Fibroblast of upper back skin (primary cell): ENCODE data around the gene CARHSP1.
A peak's percentile ranks its signal among the peaks of the same experiment; 100 is the strongest.

ENCODE experiments used
- DNase-seq: peaks from one replicate; pipeline ENCODE4 v3.0.0-alpha.2; 2013

CARHSP1 gene

DNA sequence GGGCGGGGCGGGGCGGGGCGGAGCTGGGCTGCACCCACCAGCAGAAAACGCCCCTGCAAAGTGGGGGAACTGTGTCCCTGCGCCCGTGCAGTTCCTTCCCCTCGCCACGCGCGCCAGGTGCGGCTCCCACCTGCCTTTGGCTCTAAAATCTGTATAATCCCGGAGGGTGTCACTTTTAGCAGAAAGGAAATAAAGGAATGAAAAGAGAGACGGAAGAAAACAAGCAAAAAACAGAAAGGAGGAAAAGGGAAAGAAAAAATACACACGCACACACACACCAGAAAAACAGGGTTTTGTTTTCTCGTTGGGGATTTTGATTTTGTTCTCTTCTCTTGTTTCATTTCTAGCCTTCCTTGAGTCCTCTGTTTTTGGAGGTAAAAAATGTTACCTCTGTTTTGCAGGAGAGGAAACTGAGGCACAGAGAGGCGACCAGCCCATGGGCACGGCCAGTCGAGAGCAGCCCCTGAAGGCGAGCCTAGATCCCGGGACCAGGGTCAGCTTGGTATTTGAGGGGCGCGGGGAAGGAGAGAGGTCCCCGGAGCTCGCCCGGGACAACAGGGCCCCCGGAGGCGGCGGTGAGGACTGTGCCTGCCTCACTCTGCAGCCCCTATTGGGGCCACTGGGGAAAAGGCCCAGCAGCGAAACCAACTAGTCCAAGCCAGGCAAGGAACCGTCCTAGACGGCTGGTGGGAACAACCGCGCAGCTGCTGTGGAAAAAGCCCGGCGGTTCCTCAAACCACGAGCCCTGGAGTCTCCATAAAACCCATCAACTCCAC is 594 bp upstream of the CARHSP1 start:
- no peak for DNase-seq

DNA sequence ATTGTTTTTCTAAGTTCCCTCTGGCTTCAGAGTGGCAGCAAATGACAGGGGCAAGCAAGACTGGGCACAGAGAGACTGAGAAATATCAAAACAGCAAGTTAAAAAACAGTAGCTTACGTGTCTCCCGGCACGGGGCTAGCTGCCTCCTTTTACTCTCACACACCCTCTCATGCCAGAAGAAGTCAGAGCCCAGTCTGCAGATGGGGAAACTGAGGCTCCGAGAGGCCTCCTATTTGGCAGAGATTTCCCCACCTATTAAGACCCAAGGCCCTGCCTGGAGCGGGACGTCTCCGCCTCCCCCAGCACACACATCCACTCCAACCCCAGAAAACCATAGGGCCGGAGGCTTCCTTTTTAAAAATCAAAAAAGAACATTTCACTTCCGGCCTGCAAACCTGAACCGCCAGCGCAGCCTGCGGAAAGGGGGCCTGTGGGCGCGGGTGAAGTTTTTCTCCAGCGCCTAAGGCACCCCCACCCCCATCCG is 832 bp downstream of the CARHSP1 start:
- DNase-seq, result no peak

DNA sequence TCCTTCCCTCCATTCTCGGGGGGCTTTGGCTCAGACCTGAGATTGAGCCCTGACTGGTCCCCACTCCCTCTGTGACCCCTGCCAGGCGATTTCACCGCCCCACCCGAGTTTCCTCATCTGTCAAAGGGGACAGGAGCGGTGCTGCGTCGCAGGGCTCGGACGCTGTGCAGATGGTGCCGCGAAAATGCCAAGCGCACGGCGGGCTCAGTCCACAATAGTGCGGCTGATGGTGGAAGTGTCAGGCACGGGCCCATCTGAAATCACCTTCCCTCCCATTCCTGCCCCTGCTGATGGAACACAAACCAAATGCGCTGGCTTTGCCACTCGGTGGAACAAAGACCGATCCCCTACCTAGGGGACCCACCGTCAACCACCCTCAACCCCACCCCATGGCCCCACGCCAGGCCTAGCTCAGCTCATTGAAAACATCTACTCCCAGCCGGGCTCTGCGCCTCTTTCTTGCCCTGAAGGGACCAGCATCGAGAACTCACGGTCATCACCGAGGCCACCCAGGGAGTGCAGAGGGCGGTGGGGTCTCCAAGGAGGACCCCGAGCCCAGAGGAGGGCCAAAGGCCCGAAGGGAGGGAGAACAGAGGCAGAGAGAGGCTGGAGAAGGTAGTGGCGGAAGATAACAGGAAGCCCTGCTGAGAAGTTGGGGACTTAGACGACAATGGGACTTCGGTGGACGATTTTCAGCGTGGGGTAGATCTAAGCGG is 1.4 kb downstream of the CARHSP1 start:
- no peak for DNase-seq

DNA sequence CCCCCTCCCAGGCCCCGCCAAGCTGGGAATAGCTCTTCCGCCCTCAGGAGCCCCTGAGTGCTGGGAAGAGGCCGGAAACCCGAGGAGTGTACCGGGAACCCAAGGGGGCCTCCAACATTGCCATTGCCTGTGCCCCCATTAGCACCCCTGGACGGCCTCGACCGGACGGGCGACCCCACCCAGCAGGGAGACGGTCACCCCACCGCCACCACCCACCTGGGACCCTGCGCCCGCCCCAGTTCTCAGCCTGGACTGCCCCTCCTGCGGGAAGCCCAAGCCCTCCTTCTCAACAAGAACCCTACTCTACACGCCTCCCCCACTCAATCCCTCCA is 2.0 kb downstream of the CARHSP1 start:
- no peak for DNase-seq

DNA sequence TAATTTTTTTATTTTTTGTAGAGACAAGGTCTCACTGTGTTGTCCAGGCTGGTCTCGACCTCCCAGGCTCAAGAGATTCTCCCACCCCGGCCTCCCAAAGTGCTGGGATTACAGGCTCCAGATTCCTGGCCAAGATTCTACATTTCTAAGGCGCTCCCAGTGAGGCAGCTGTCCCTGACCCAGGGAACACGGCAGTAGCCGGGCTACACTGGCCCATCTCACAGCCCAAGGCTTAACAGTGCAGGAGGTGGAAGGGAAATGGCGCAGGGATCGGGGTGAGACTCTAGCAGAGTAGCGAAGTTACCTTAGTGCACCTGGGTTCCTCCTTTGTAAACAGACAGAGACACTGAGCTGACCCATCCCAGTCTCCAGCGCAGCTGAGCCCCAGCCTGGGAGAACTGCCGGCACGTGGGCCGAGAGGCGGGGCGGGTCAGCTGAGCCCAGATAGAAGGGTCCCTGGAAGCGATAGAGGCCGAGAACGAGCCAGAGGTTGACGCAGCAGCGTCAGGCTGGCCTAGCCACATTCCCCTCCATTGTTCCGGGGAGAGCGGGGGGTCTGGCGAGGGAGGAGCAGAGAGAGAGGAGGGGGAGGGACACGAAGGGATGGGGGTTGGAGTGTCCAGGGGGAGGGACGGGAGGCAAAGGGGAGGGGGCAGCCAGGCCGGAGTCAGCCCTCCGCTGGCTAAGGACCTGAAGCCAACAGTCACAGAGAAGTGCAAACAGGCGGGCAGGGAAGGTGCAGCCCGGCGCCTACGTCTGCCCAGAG is 2.5 kb downstream of the CARHSP1 start:
- peak; percentile 31 for DNase-seq

DNA sequence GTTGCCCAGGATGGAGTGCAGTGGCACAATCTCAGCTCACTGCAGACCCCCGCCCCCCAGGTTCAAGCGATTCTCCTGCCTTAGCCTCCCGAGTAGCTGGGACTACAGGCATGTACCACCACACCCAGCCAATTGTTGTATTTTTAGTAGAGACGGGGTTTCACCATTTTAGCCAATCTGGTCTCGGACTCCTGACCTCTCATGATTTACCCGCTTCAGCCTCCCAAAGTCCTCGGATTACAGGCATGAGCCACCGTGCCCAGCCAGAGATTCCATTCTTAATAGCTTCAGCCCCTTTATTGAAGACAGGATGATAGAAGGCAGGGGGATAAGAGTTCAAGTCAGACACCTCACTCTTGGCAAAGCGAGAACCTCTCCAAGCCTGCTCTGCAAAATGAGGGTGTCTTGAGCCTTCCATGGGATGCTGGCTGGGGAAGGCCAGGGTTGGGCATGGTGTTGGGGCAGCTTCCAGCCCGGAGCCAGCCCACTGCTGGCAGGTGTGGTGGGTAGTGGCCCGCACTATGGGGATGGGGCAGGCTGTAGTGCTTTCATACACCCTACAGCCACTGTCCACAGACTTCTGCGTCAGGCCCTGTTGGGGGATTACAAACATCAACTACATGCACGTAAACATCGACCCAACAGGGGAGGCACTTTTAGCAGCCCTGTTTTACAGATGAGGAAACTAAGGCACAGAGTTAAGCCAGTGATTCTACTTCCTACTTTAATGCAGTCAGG is 3.5 kb downstream of the CARHSP1 start:
- DNase-seq, result no peak

DNA sequence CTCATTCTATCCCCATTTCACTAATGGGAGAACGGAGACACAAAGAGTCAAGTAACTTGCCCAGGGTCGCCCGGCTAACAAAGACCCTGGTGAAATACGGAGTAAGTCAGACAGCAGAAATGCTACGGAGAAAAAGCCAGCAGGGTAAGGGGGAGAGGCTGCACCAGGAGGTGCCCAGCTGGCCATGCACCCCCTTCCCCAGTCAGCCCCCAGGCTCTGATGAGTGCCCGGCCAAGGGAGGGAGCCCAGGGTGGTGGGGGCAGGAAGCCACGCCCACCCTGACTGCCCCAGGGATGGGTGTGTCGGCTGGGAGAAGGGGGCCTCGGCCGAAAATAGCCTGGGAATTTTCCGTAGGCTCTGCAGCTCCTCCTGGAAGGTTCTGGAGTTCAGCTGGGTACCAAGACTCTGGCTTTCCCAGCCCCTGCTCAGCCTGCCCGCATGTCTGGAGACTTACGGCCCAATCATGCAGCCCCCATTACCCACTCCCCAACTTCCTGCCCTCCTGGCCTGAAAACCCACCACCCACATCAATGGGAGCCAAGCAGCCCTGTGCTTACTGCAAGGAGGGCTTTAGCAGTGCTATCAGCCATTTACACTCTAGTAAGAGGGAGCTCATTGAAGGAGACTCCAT is 4.2 kb downstream of the CARHSP1 start:
- DNase-seq, result no peak

DNA sequence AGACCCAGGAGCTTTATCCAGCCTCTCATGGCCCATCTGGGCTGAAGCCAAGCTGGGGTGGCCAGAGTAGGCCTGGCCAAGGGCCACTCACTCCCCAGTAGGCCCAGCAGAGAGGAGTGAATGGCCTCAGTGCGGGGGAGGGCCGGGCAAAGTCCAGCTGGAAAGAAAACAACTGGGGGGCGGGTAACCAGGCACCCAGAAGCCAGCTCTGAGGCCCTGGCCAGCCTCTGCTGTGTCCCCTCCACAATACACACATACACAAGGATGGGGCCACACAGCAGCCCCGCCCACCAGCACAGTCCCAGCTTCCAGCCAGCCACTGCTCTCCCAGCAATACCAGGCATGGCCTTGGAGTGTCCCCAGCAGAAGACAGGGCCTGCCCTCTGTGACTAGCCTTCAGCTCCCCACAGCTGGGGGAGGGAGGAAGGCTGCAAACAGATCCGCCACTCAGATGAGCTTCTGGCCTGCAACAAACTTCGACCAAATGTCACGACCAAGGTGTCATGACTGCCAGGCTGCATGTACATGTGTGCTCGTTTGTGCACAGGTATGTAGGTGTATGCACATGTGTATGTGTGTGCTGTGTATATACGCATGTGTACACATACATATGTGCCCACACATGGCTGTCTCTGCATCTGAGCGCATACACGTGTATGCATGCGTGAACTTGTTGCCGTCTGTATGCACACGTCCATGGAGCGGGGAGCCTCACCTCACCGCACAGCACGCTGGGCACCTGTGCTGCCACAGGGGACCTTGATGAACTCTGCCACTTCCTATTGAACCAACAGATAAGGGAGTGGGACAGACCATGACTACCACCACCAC is 5.0 kb downstream of the CARHSP1 start:
- no peak for DNase-seq

DNA sequence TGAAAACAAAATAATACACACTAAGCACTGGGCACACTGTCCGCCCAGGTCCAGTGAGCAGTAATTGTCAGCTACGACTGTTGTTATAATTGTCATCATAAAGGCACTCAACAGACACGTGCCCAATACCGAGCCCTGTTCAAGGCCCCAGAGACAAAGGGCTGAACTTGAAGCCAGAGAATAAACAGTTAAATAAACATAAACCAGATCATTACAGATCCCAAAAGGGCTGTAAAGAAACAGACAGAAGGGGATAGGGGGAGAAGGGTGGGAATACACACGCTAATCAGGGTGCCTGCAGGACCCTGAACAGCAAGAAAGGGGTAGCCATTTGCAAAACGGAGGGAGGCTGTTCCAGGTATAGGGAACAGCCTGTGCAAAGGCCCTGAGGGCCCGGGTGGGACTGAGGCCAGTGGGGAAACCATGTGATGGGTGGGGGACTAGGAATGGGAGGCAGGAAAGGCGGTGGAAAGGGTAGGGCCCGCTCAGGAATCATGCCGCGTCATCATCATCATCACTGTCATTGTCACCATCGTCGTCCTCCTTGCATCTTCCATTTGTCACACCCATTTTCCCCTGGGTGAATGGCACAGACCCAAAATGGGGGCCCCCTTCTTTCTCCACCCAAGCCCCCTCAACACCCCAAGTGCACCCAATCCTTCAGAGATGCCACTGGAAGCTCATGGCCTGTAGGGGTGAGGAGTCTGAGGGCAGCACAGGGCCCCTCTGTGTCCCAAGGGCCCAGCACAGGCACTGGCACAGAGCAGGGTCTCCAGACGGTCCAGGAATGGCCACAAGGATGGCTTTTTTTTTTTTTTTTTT is 6.3 kb downstream of the CARHSP1 start:
- DNase-seq, result no peak

DNA sequence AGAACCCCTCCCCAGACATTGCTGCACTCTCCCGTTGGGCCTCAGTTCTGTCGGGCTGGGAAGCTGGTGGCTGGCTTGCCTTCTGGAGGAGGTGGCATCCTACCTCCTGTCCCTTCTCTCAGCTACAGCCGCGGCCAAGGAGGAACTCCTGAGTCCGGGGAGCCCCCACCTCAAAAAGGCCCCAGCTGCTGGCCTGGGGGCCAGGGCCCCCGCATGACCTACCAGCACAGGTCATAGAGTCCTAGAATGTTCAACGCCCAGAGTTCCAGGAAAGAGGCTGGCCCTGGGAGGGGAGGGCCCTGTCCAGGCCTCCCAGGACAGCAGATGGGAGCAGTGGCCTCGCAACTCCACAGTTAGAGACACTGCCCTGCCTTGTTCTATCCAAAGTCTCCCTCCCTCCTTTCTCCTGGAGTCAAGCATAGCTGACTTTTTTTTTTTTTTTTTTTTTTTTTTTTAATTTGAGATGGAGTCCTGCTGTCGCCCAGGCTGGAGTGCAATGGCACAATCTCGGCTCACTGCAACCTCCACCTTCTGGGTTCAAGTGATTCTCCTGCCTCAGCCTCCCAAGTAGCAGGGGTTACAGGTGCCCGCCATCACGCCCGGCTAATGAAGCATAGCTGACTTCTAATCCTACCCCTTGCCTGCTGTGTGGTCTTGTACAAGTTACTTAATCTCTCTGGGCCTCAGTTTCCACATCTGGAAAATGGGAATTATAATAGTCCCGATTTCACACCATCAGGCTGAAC is 7.1 kb downstream of the CARHSP1 start:
- no peak for DNase-seq

DNA sequence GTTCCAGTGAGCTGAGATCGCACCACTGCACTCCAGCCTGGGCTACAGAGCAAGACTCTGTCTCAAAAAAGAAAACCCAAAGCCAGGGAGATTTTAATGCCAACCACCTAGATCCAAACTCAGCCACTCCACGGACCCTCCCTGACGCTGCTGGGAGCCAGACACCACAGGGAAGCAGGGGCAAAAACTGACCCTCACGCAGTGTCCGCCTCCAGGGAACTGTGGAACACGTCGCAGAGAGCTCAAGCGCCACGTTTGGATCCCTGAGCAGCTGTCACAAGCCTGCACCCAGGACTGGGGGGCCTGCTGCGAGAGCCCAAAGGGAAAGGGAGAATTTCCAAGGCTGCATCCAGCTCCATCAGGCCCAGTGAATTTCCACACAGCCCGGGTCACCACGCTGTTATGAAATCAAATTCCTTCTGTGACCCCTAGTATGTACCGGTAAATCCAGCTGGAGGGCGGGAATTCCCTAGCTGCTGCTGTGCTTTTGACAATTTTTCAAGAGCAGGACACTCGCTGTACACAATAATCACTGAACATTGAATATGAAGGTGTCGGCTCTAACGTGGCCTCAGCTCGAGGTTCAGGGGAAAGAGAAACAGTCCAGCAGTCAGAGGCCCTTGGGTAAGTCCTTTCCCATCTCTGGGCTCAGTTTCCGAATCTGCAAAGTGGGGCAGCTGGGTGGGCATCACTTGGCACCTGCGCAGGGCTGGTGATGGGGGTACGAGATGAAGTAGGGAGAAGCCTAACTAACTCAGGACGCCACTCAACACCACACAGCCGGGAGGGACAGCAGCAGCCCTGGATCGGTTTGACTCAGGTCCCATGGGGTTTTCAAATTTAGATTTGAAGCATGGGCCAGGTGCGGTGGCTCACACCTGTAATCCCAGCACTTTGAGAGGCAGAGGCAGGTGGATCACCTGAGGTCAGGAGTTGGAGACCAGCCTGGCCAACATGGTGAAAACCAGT is 8.6 kb downstream of the CARHSP1 start:
- peak; percentile 44 for DNase-seq

DNA sequence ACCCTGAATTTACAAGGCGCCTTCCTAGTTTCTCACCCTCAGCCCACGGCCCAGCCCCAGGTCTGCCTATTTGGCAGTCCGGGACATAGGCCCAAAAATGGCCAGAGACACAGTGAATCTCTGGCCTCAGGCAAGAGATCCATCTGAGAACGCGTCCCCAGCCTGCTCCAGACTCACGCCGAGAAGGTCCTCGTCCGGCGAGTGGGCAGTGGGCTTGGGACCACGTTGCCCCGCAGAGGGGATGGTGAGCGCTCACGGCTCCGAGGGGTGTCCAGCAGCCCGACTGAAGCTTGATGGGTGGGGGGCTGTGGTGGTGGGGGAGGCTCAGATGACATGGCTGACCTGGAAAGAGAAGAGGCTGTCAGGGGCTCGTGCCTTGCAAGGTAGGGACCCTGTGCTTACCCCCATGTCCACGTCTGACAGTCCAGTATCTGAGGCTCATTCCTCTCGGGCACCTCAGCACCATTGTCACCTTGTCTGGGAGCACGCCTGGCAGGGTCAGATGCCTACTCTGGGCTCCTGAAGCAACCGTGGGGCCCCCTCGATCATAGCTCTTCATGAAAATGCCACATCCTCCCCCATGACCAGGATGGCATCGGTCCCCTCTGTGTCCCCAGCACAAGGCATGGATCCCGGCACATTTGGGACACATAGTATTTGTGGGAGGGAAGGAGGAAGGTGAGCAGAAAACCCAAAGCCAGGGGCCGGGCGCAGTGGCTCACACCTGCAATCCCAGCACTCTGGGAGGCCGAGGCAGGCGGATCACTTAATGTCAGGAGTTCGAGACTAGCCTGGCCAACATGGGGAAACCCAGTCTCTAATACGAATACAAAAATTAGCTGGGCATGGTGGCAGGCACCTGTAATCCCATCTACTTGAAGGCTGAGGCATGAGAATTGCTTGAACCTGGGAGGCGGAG is 9.6 kb downstream of the CARHSP1 start:
- DNase-seq, result no peak

DNA sequence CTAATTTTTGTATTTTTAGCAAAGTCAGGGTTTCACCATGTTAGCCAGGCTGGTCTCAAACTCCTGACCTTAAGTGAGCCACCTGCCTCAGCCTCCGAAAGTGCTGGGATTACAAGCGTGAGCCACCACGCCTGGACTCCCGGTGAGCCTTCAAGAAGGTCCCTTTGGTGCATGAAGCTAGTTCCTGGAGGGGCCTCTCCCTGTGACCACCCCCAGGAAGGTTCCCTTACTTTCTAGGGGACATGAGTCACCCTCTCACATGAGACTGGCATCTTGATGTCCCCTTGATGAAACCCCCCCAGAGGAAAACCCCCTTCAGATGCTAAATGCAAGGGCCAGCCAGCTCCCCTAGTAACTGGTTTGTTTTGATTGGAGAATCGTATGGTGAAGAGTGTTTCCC is 12.8 kb downstream of the CARHSP1 start:
- no peak for DNase-seq

DNA sequence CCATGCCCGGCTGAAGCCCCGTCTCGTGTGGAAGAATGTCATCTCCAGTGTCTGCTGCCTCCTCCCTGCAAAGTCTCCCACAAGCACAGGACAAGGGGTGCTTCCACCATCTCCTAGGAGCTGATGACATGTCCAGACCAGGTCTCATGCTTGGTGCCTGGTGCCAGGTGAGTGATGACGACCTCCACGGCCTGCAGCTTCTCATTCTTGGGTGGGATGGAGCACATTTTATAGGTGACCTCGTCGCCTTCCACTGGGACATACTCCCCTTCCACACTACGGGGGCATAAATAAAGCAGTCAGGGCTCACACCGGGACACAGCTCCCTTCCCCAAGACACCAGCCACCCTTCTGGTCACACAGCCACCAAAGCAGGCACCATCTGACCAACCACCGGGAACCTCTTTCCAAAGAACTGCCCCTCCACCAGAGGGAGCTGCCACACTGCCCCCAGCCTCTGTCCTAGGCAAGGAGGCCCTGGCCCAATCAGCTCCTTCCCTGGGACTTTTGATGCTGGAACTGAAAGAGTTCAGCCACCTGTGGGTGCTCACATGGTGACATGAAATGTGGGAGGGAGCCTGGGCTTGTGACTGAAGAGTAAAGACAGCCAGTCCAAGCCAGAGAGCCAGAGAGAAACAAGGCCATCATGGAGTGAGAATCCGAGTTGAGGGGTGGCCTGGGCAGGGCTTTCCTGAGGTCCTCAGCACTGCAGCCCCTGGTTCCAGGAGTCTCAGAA is 13.6 kb downstream of the CARHSP1 start:
- DNase-seq, result no peak

DNA sequence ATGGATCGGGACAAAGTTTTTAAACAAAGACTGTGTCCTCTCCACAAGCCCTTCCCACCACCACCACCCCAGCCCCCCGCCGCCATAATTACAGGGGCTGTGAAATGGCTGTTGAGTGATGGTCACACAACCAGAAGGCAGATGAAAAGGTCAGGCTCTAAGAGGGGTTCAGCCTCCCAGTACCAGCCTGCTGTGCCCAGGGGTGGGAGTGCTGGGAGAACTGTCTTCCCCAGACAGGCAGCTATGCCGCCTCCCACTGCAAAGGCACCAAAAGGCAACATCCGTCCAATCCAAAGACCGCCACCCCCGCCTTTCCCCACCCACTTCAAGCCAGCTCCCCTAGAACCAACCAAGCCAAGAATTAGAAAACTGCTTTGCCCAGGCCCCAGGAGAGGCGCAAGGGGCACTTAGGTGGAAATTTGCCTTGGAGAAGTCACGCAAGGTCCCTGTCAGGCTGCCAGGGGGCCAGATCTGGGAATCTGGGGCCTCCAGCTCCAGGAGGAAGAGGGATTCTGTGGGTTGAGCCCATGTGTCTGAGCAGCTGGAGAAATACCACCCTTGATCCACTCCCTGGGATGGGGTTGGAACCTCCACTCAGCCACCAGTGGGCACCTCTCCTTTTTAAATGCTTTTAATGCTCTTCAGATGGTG is 14.4 kb downstream of the CARHSP1 start:
- DNase-seq, result no peak

DNA sequence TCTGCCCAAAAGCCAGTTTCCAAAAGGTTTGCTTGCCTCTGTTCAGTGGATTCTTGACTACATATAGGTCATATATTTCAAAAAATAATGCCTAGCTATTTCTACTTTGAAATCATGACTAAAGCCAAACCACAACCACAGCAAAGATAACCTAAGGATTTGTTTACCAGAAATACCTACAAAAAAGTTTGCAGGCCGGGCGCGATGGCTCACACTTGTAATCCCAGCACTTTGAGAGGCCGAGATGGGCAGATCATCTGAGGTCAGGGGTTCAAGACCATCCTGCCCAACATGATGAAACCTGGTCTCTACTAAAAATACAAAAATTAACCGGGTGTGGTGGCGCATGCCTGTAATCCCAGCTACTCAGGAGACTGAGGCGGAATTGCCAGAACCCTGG is 15.2 kb downstream of the CARHSP1 start:
- no peak for DNase-seq
